GM23248 (cell line): ENCODE results near the gene CHRNA3.

Experiments
- EZH2 ChIP-seq: fragments of 200-600 bp; sonication (generic); IDR thresholded peaks from 2 replicates; pipeline ENCODE4 v1.6.1; 2018; ENCODE audit warnings: antibody characterized with exemption, mild to moderate bottlenecking; ENCODE audit not compliant: insufficient read depth, poor library complexity, severe bottlenecking
- EZH2phosphoT487 ChIP-seq: fragments of 200-600 bp; sonication (generic); IDR thresholded peaks from 2 replicates; pipeline ENCODE4 v1.6.1; 2018; ENCODE audit warnings: antibody characterized with exemption, moderate library complexity, mild to moderate bottlenecking, low read depth; ENCODE audit not compliant: insufficient read depth

DNA sequence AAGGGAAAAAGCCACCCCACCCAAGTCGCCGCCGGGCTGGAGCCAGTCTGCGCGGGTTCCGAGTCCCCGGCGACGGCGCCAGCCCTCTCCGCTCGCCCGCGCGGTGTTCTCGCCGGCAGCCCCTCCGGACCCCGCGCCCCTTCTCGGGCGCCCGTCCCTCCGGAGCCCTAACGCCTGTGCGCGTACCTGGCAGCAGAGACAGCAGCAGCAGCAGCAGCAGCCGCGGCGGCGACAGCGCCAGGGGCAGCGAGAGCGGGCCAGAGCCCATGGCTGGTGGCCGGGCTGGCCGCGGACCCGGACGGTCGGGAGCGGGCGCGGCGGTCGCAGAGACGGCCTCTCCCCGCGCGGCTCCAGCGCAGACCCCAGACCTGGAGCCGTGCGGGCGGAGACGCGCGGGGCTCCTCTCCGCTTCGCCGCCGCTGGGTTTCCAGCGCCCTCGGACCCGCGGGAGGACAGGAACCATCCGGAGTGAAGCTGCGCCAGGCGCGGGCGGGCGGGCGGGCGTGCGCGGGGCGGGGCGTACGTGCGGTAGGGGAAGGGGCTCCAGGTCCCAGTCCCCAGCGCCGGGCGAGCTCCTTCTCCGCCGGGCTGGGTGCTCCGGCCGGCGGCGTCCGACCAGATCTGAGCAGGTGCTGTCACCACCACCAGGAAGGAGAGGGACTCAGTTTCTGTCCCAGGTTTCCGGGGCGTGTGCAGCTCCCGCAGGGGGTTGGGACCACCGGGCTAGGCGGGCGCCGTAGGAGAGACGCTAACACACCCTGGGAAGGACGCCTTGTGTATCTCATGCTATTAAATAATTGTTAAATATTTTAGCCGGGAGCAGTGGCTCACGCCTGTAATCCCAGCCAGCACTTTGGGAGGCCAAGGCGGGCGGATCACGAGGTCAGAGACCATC, at the start of gene CHRNA3:
- no peak for TF ChIP-seq EZH2phosphoT487
- no peak for TF ChIP-seq EZH2
